PC-9 (cell line): Measurements from ENCODE around the gene ESRRG. TPM values are rescaled to one million over a fixed set of nuclear protein-coding genes. Genes with fewer than 3 reads are reported as not detected.

ENCODE experiments used
- BruUV-seq: library from RNA; stranded (reverse); fragments of 400-500 nt; replicated peaks from 2 replicates; lab custom pipeline; 2021; lab: Mats Ljungman, UMichigan
- CTCF ChIA-PET: fragments of 300-600 bp; sonication (Branson Sonifier 250); formaldehyde crosslinking; loops from one replicate; lab custom pipeline; 2022; ENCODE audit warnings: antibody characterized with exemption; lab: Charles Lee
- POLR2A ChIA-PET: fragments of 300-600 bp; sonication (Branson Sonifier 250); formaldehyde crosslinking; loops from one replicate; lab custom pipeline; 2022; ENCODE audit warnings: antibody characterized with exemption; ENCODE audit not compliant: unreplicated experiment; lab: Charles Lee
- DNase-seq, 2 experiments: peaks; one replicate each; pipeline versions ENCODE4 v3.0.0 to v3.0.0-alpha.2; 2015 to 2022; ENCODE audit warnings: mixed read lengths in 1 of 2
- H2AFZ ChIP-seq: fragments of 200-600 bp; sonication (generic); 2 replicates; pipeline ENCODE4 v1.8.1; 2017; ENCODE audit warnings: antibody characterized with exemption
- H3F3A ChIP-seq: fragments of 200-600 bp; sonication (generic); 2 replicates; pipeline ENCODE4 v1.8.1; 2017; ENCODE audit warnings: antibody characterized with exemption, mild to moderate bottlenecking, low read depth; ENCODE audit not compliant: insufficient read depth
- H3K27ac ChIP-seq: fragments of 200-600 bp; sonication (generic); 2 replicates; pipeline ENCODE4 v1.6.1; 2016; ENCODE audit warnings: mixed run types
- H3K27me3 ChIP-seq: fragments of 200-600 bp; sonication (generic); 2 replicates; pipeline ENCODE4 v1.6.1; 2016; ENCODE audit warnings: low read depth, mixed run types; ENCODE audit not compliant: insufficient read depth
- H3K36me3 ChIP-seq: fragments of 200-600 bp; sonication (generic); 2 replicates; pipeline ENCODE4 v1.6.1; 2016; ENCODE audit warnings: low read depth, mixed run types
- H3K4me1 ChIP-seq: fragments of 200-600 bp; sonication (generic); replicated peaks from 2 replicates; pipeline ENCODE4 v1.6.1; 2016; ENCODE audit warnings: mixed run types; ENCODE audit not compliant: insufficient read depth
- H3K4me2 ChIP-seq: fragments of 200-600 bp; sonication (generic); 2 replicates; pipeline ENCODE4 v1.6.1; 2017; ENCODE audit warnings: mixed run types
- H3K4me3 ChIP-seq: fragments of 200-600 bp; sonication (generic); 2 replicates; pipeline ENCODE4 v1.6.1; 2016; ENCODE audit warnings: mixed run types
- H3K79me2 ChIP-seq: fragments of 200-600 bp; sonication (generic); 2 replicates; pipeline ENCODE4 v1.6.1; 2017; ENCODE audit warnings: low read depth, mixed run types
- H3K9me2 ChIP-seq: fragments of 200-600 bp; sonication (generic); 2 replicates; pipeline ENCODE4 v1.8.1; 2017; ENCODE audit warnings: mild to moderate bottlenecking; ENCODE audit not compliant: insufficient read depth
- H3K9me3 ChIP-seq: fragments of 200-600 bp; sonication (generic); 2 replicates; pipeline ENCODE4 v1.8.1; 2016; ENCODE audit warnings: low read depth; ENCODE audit not compliant: insufficient read depth
- H4K20me1 ChIP-seq: fragments of 200-600 bp; sonication (generic); 2 replicates; pipeline ENCODE4 v1.8.1; 2017; ENCODE audit not compliant: insufficient read depth
- EZH2 ChIP-seq: fragments of 200-600 bp; sonication (generic); IDR thresholded peaks from 2 replicates; pipeline ENCODE4 v1.8.0; 2017; ENCODE audit warnings: antibody characterized with exemption, low read depth
- intact Hi-C: fragments of 100-400 bp; cut with micrococcal nuclease; formaldehyde crosslinking; loops from one replicate; pipeline ENCODE4 v1.10.0; 2022; ENCODE audit not compliant: unreplicated experiment
- total RNA-seq: library from RNA; stranded (reverse); gene quantifications from 2 replicates; pipeline ENCODE4 v1.2.3, GENCODE V29; 2021
- TF ChIP-seq, protein P1 (sequence below): fragments of 200-600 bp; sonication (generic); conservative IDR thresholded peaks from 2 replicates; pipeline ENCODE4 v1.6.1; 2017; ENCODE audit warnings: mixed run types, antibody characterized with exemption, mild to moderate bottlenecking, moderate library complexity

The ESRRG gene
- total RNA-seq, 1 experiment from 2014 or later = not detected

DNA sequence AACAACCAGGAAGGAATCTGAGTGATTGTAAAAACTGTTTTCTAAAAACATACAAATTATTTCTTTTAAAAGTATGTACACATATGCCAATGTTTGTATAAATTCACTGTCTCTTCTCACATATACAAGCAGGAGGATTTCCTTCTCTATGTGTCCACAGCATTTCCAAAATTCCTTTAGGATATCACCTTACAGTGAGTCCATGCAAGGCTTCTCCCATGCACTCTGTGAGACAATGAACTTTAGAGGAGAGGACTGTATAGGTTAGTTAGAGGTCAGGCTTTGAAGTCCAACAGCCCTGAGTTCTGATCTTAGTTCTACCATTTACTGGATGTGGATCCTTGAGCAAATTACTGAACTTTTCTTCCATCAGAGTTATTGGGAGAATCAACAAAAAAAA lies 265.9 kb downstream of the ESRRG start:
- intact Hi-C loops = no loop called here
- no TSS peak for BruUV-seq
- H3K36me3 ChIP-seq = no peaks in the 10 kb centered on the region
- H3K27me3 ChIP-seq = no peaks in the 10 kb centered on the region
- no peak overlapping the region for H3K4me2 ChIP-seq
- DNase-seq = no peak
- no peaks in the 10 kb centered on the region for H3K4me1 ChIP-seq
- no peaks in the 10 kb centered on the region for H3K9me2 ChIP-seq
- TF ChIP-seq EZH2 = no peak
- TF ChIP-seq, protein P1, sequence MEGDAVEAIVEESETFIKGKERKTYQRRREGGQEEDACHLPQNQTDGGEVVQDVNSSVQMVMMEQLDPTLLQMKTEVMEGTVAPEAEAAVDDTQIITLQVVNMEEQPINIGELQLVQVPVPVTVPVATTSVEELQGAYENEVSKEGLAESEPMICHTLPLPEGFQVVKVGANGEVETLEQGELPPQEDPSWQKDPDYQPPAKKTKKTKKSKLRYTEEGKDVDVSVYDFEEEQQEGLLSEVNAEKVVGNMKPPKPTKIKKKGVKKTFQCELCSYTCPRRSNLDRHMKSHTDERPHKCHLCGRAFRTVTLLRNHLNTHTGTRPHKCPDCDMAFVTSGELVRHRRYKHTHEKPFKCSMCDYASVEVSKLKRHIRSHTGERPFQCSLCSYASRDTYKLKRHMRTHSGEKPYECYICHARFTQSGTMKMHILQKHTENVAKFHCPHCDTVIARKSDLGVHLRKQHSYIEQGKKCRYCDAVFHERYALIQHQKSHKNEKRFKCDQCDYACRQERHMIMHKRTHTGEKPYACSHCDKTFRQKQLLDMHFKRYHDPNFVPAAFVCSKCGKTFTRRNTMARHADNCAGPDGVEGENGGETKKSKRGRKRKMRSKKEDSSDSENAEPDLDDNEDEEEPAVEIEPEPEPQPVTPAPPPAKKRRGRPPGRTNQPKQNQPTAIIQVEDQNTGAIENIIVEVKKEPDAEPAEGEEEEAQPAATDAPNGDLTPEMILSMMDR = no peak
- H3K9me3 ChIP-seq = no peaks in the 10 kb centered on the region
- CTCF ChIA-PET = no interaction called here
- no peaks in the 10 kb centered on the region for H4K20me1 ChIP-seq
- H2AFZ ChIP-seq = no peak overlapping the region
- H3K4me3 ChIP-seq = no peak overlapping the region
- no peaks in the 10 kb centered on the region for H3F3A ChIP-seq
- POLR2A ChIA-PET = no interaction called here
- no peak overlapping the region for H3K27ac ChIP-seq
- H3K79me2 ChIP-seq = no peaks in the 10 kb centered on the region

DNA sequence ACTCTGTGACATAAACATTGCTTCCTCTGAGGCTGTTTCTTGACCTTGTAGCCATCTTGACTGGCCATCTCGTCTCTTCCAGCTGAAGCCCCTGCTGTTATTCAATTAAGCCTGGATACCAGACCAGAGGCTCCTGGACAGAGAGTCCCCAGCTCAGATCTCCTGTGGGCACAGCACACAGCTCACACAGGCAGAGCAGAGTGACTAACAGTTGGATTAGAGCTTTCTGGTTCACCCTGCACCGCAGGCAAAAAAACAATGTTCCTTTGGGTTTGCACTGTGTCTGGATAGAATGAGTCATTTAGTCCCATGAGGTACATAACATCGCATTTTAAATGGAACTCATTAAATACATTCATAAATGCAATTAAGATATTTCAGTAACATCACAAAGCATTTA lies 266.5 kb downstream of the ESRRG start:
- no peaks in the 10 kb centered on the region for H4K20me1 ChIP-seq
- DNase-seq = no peak
- H3K9me2 ChIP-seq = no peaks in the 10 kb centered on the region
- H3K27me3 ChIP-seq = no peaks in the 10 kb centered on the region
- no peaks in the 10 kb centered on the region for H3K36me3 ChIP-seq
- H3K79me2 ChIP-seq = no peaks in the 10 kb centered on the region
- no peaks in the 10 kb centered on the region for H3K4me1 ChIP-seq
- TF ChIP-seq, protein P1 = no peak
- no peak for TF ChIP-seq EZH2
- H2AFZ ChIP-seq = 0 out of 2 replicates have a peak overlapping the region, but pooled peaks have one; percentile 12
- no TSS peak for BruUV-seq
- H3K4me3 ChIP-seq = no peak overlapping the region
- H3K4me2 ChIP-seq = no peak overlapping the region
- ChIA-PET POLR2A (no interaction called here), CTCF (no interaction called here)
- H3K27ac ChIP-seq = no peak overlapping the region
- intact Hi-C loops = no loop called here
- no peaks in the 10 kb centered on the region for H3K9me3 ChIP-seq
- no peaks in the 10 kb centered on the region for H3F3A ChIP-seq

DNA sequence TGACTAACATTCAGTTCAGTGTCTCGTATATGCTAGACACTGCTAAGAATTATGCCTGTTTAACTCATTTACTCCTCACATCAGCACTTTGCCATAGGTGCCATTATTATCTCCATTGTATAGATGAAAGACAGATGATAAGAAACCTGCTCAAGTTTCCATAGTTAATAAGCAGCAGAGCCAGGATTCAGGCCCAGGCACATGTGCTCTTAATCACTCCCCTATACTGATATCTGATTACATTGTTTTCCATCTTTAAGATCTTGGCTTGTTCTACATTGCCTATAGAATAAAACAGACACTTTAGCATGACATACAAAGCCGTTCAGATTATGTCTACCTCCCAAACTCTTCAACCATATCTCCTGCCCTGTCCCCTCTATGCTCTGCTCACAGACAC lies 269.5 kb downstream of the ESRRG start:
- ChIA-PET POLR2A (interaction anchor here (0.5 kb wide), 1 partner anchor 1977 kb away, joined by 7 read pairs; no protein-coding TSS in a partner anchor), CTCF (no interaction called here)

More for the DNA sequence above, 269.5 kb downstream of the ESRRG start:
- Histone ChIP-seq H3K4me3 (no peak overlapping the region), H3F3A (0 out of 2 replicates have a peak, but pooled peaks cover under 1% of the 10 kb centered on the region), H3K9me3 (no peaks in the 10 kb centered on the region), H3K27ac (no peak overlapping the region), H3K4me2 (no peak overlapping the region), H3K9me2 (no peaks in the 10 kb centered on the region), H3K36me3 (no peaks in the 10 kb centered on the region), H3K27me3 (no peaks in the 10 kb centered on the region), H3K4me1 (peaks cover 2% of the 10 kb centered on the region; the same call in 1 of the 2 replicates), H2AFZ (no peak overlapping the region), H3K79me2 (no peaks in the 10 kb centered on the region), H4K20me1 (no peaks in the 10 kb centered on the region)
- no TSS peak for BruUV-seq
- TF ChIP-seq, protein P1 = no peak
- no peak for TF ChIP-seq EZH2
- intact Hi-C loops = no loop called here
- DNase-seq = no peak
